ENCODE results near the gene LCN6.

DNA sequence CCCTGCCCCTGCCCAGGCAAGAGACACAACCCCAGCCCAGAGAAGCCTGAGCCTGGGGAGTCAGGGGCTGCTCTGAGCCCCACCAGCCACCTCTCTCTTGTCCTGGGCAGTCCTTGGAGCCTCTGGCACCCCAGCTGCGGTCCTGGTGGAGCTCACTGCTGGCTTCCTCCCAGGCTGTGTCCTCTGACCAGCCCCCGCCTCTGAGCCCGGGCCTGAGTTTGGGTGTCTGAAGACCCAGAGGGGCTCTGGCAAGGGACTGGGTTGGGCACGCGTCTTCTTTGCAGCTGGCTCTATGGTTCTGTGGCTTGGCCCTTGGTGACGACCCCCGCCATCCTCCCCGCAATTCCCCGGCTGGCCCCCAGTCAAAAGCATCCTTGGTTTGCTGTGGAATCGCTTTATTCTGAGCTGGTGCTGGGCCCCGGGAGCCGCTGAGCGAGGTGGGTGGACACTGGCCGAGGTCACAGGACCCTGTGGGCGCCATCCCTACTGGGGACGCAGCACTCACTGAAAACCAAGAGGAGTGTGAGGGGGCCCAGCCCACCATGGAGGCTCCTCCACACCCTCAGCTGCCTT is 4.6 kb downstream of the LCN6 start:
- TF ChIP-seq, protein P1, sequence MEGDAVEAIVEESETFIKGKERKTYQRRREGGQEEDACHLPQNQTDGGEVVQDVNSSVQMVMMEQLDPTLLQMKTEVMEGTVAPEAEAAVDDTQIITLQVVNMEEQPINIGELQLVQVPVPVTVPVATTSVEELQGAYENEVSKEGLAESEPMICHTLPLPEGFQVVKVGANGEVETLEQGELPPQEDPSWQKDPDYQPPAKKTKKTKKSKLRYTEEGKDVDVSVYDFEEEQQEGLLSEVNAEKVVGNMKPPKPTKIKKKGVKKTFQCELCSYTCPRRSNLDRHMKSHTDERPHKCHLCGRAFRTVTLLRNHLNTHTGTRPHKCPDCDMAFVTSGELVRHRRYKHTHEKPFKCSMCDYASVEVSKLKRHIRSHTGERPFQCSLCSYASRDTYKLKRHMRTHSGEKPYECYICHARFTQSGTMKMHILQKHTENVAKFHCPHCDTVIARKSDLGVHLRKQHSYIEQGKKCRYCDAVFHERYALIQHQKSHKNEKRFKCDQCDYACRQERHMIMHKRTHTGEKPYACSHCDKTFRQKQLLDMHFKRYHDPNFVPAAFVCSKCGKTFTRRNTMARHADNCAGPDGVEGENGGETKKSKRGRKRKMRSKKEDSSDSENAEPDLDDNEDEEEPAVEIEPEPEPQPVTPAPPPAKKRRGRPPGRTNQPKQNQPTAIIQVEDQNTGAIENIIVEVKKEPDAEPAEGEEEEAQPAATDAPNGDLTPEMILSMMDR (conservative IDR thresholded peaks at IDR 0.05 in 1 of 2, IDR thresholded peaks at IDR 0.05 in 1 of 2; ENCODE audit: extremely low read depth in 1 of 2, insufficient read depth in 1 of 2, low read depth in 1 of 2, low read length in 2 of 2) = no peak
- TF ChIP-seq EZH2 (IDR thresholded peaks at IDR 0.05; ENCODE audit: borderline replicate concordance, low read length) = no peak
